ENCODE measurements around the gene MATN3.
"Not testable (repeated sequence)": the region's sequence is repeated elsewhere in the genome, so short reads cannot be mapped to it uniquely, and the experiment has no call there.

Gene MATN3

DNA sequence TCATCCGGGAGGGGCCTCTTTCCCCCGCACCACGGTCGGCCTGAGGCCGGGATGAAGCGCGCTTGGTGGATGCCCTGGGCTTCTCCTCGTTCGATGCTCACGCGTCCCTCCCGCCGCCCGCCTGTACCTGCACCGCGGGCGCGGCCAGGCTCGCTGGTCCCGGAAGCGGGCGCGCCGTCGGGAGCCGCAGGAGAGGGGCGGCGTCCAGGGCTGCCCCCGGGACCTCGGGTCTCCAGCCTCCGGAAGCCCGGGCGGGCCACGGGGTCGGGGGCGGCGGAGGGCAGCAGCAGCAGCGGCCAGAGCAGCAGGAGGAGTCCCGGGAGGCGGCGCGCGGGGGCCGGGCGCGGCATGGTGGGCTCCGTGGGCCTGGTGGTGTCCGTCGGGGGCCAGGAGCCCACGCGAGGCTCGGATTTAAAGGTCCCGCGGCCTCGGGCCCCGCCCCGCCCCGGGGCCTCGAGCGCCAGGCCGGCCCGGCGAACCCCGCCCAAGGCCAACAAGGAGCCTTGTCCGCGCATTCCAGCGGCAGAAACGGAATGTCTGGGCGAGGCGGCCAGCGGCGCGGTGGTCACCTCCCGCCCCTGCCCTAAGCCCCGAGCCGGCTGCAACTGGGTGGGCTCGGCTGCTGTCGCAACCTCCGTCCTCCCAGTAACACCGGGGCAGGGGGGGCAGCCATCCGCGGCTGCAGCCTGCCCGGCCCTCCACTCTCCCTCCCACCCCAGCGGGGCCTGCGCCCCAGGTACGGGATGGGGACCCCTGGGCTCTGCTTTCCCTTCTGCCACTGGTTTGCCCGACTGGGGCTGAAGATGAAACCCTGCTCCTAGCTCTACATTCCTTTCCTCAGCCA lies at the start of gene MATN3:
Gene MATN3, minus strand, starts transcription at position 387 of the 844 bp plus-strand sequence. Its CDS starts 37 bp downstream, at position 350.
- peak; percentile 59 for DNase-seq

GRCh38 chr2:20061940-20062339 lies 49.5 kb upstream of the MATN3 start:
- no peak for DNase-seq

- DNase-seq = no peak
These were observed 49.0 kb upstream of the MATN3 start for GRCh38 chr2:20061476-20061875.

GRCh38 chr2:20060106-20060505 lies 47.6 kb upstream of the MATN3 start:
- no peak for DNase-seq

GRCh38 chr2:20057268-20057667 lies 44.8 kb upstream of the MATN3 start:
- no peak for DNase-seq

GRCh38 chr2:20054931-20055330 lies 42.5 kb upstream of the MATN3 start:
- DNase-seq = no peak

DNA sequence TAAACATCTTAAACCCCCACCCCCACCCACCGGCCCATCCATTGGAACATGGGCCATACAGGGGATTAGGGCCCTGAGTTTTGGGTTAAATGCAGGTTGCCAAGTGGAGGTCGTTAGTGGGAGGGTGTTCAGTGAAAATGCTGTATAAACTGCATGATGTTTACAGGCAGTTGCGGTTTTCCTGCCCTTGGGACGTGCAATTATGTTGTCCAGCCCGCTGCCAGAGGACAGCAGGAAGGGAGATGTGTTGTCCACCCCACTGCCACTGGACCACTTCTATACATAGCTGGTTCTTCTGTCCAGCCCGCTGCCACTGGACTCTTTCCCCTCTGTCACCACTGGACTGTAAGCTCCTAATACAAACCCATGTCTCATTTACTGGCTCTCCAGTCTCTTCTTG lies 41.7 kb upstream of the MATN3 start:
- DNase-seq = no peak

DNA sequence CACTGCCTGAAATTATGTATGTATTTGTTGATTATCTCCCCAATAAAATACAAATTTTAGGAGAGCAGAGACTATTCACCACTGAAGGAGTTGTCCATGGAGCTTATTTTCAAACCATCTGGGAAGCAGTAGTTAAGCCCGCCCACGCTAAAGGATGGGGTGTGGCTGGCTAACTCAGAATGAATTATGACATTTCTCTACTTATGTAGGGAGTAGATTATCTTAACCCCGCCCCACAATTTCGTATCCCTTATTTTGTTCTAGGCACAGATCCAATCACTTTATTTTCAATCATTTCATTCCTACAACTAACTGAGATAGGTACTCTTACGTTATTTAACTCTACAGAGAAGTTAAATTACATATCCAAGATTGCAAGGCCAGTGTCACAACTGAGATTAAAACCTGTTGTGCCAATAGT lies 40.4 kb upstream of the MATN3 start:
- DNase-seq = peak; percentile 60

GRCh38 chr2:20052229-20052851 lies 39.9 kb upstream of the MATN3 start:
- DNase-seq = peak; percentile 71

DNA sequence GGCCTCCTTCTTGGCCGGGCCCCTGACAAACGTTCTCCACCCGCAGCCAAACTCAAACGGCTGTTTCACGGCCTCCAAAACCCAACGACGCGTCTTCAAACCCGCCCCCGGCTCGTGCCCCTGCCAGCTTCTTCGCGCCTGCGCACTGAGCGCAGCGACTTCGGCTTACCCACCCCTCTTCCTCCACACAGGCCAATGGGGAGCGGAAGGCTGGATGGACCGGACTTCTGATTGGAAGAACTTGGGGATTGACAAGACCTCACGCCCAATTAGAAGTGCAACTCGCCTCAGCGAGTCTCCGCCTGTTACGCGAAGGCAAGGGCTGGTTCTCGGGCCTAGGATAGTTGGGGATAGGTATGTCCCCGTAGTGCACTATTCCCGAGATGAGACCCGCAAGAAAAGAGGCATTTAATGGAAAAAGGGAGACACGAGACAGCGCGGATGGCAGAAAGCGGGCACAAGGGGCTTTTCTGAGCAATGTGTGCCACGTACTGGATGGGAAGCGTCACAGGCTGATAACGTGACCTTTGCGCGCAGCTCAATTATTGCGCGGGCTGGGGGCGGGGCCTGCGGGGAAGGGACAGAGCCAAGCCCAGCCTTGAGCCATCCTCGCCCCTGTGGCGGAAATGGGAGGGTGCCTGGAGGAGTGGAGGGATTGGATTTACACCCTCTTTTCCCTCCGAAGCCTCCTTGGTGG lies 39.2 kb upstream of the MATN3 start, which contains the start of gene LAPTM4A:
Gene LAPTM4A, minus strand, starts transcription at position 97 of the 697 bp plus-strand sequence. CDS start 108 bp downstream, outside the sequence.
- DNase-seq = peak; percentile 99

GRCh38 chr2:20050646-20051531 lies 38.4 kb upstream of the MATN3 start:
- peak; percentile 42 for DNase-seq

DNA sequence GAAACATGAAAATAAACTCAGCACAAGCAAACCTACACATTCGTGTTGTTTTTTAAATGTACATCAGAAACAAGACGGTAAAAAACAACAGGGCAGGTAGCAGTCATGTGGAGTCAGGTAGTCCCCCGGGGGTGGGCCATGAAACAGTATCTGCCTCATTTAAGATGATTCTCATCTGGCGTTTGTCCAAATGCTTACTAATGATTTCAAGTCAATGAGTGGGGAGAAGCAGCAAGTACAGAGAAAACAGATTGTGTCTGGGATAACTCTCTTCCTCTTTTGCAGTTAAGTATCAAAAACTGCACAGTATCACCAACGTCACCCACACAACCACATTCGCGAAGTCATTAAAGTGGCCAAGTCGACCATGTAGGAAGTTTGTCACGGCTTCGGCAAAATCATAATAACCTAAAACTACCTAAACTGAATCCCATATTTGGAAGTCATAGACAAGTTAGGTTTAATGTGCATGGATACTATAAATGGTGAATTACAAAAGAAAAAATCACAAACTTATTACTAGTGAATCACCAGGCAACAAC lies 37.7 kb upstream of the MATN3 start:
- no peak for DNase-seq

DNA sequence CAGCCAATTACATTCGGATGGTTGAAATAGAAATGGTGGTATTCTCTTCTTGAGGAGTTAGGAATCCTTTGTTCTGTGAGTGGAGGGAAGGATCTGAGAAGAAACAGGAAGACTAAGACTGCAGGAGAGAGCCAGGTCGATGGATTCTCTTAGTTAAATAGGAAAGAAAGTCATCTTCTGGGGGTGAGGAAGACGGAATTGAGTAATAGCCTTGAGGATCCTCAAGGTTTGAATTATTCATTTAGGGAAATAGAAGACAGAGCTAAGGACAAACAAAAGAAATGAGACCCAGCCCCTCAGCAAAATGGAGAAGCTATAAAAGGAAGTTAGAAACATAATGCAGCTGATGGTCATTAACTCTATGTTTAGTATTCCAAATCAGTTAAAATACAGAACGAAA lies 37.2 kb upstream of the MATN3 start:
- no peak for DNase-seq

- no peak for DNase-seq
These were observed 36.3 kb upstream of the MATN3 start for GRCh38 chr2:20048488-20049448.

- DNase-seq = not testable (repeated sequence)
These were observed 33.3 kb upstream of the MATN3 start for GRCh38 chr2:20045712-20046292.

- DNase-seq = no peak
These were observed 32.3 kb upstream of the MATN3 start for GRCh38 chr2:20044778-20045177.

GRCh38 chr2:20042531-20042930 lies 30.1 kb upstream of the MATN3 start:
- DNase-seq = no peak

GRCh38 chr2:20040489-20041172 lies 28.2 kb upstream of the MATN3 start:
- DNase-seq = peak; percentile 37

- DNase-seq = no peak
These were observed 25.2 kb upstream of the MATN3 start for GRCh38 chr2:20037660-20038059.
